ENCODE measurements around the gene KRT82. TPM values are rescaled to one million over a fixed set of nuclear protein-coding genes. Genes with fewer than 3 reads are reported as not detected.

KRT82 gene
- total and polyA plus RNA-seq, 2 of the 8 experiments (the other 6 are each of a cell fraction or from before 2014, with no cell fraction given), result not detected

GRCh38 chr12:52352951-52353350 is 53.2 kb downstream of the KRT82 start (continued):
- TF ChIP-seq KDM4A (IDR thresholded peaks at IDR 0.05; ENCODE audit: low read depth, low read length, severe bottlenecking), result no peak
- TF ChIP-seq GTF2F1 (IDR thresholded peaks at IDR 0.05; ENCODE audit: borderline replicate concordance, low read depth, low read length), result no peak
- no peak for TF ChIP-seq JUN (IDR thresholded peaks at IDR 0.05; ENCODE audit: low read depth, low read length)
- TF ChIP-seq CTCF (IDR thresholded peaks at IDR 0.05; ENCODE audit: control extremely low read depth in 1 of 3, insufficient read depth in 1 of 3, low read depth in 1 of 3, low read length in 3 of 3), result no peak
- no peak for TF ChIP-seq POLR2AphosphoS5 (IDR thresholded peaks at IDR 0.05; ENCODE audit: low read depth, low read length)
